Esophagus muscularis mucosa (tissue), 3 donors: Measurements from ENCODE around the gene SCAMP1.

Experiments
- POLR2AphosphoS5 ChIP-seq, 2 donors: sonication (generic); formaldehyde crosslinking; IDR thresholded peaks; one replicate each; pipeline ENCODE4 v1.6.1; 2017; ENCODE audit warnings: antibody characterized with exemption in 2 of 2
- TF ChIP-seq, protein P1 (sequence below), 3 experiments: fragments of 200-600 bp in 2 of 3; fragments of 450-650 bp in 1 of 3; sonication (generic) in 2 of 3; IDR thresholded peaks; one replicate each; pipeline ENCODE4 v1.5.1; 2017 to 2019; ENCODE audit warnings: antibody characterized with exemption in 3 of 3, mild to moderate bottlenecking in 2 of 3, moderate library complexity in 1 of 3

DNA sequence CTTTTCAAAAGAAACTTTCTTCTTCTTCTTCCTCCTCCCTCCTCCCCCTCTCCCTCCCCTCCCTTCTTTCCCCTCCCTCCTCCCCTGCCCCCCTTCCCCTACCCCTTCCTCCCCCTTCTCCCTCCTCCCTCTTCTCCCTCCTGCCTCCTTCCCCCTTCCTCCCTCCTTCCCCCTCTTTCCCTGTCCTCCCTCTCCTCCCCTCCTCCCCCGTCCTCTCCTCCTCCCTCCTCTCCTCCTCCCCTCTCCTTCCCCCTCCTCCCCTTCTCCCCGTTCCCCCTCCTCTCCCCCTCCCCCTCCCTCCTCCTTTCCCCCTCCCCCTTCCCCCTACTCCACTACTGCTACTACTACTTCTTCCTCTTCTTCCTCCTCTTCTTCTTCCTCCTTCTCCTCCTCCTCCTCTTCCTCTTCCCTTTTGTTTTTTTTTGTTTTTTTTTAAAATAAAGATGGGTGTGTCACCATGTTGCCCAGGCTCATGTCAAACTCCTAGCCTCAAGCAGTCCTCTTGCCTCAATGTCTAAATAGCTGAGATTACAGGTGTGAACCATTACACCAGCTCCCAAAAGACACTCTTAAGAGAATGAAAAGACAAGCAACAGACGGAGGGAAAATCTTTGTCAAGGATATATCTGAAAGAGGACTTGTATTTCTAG lies 87.5 kb downstream of the SCAMP1 start:
- TF ChIP-seq, protein P1, sequence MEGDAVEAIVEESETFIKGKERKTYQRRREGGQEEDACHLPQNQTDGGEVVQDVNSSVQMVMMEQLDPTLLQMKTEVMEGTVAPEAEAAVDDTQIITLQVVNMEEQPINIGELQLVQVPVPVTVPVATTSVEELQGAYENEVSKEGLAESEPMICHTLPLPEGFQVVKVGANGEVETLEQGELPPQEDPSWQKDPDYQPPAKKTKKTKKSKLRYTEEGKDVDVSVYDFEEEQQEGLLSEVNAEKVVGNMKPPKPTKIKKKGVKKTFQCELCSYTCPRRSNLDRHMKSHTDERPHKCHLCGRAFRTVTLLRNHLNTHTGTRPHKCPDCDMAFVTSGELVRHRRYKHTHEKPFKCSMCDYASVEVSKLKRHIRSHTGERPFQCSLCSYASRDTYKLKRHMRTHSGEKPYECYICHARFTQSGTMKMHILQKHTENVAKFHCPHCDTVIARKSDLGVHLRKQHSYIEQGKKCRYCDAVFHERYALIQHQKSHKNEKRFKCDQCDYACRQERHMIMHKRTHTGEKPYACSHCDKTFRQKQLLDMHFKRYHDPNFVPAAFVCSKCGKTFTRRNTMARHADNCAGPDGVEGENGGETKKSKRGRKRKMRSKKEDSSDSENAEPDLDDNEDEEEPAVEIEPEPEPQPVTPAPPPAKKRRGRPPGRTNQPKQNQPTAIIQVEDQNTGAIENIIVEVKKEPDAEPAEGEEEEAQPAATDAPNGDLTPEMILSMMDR (IDR thresholded peaks at IDR 0.05) = no peak
- TF ChIP-seq POLR2AphosphoS5 (IDR thresholded peaks at IDR 0.05) = no peak
